Measurements from ENCODE around the gene ROBO1.

Gene ROBO1

DNA sequence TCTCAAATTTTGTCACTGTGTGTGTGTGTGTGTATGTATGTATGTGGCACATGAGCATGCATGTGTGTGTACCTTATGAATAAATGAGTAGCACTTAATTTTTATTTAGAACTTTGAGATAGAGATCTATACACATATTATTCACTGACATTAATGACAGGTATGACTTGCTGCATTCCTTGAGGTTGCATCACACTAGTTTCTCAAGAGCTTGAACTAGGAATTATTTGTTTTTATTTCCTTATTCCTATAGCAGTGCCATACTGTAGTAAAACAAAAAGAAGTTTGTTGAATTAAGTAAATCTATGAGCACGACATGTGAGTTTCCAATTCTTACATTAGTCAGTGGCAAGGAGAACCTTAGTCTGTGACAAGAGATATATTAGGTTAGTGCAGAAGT, 943.9 kb downstream of the ROBO1 start:
- H3K9me3 Mint-ChIP-seq: peaks cover 0 to 6% of the 10 kb centered on the region in 2 donors
- H3K4me3 Mint-ChIP-seq: no peak overlapping the region
- DNase-seq (no peak), ATAC-seq (replicated peaks) (no peak)
- H3K4me1 Mint-ChIP-seq (ENCODE audit: low read depth in 2 of 2): no peaks in the 10 kb centered on the region
- no peaks in the 10 kb centered on the region for H3K27me3 Mint-ChIP-seq
- no peaks in the 10 kb centered on the region for H3K36me3 Mint-ChIP-seq (ENCODE audit: insufficient read depth)
- H3K27ac Mint-ChIP-seq: no peak overlapping the region

GRCh38 chr3:78823434-78823833, 944.4 kb downstream of the ROBO1 start:
- DNase-seq (no peak), ATAC-seq (replicated peaks) (no peak)
- Mint-ChIP-seq H3K4me3 (no peak overlapping the region), H3K4me1 (ENCODE audit: low read depth in 2 of 2) (no peaks in the 10 kb centered on the region), H3K9me3 (peaks cover 0 to 6% of the 10 kb centered on the region in 2 donors), H3K27me3 (no peaks in the 10 kb centered on the region), H3K36me3 (ENCODE audit: insufficient read depth) (no peaks in the 10 kb centered on the region), H3K27ac (no peak overlapping the region)

- H3K4me1 Mint-ChIP-seq (ENCODE audit: low read depth in 2 of 2): no peaks in the 10 kb centered on the region
- H3K9me3 Mint-ChIP-seq: peaks cover 0 to 6% of the 10 kb centered on the region in 2 donors
- H3K4me3 Mint-ChIP-seq: no peak overlapping the region
- no peak for ATAC-seq (replicated peaks)
- DNase-seq: no peak
- no peak overlapping the region for H3K27ac Mint-ChIP-seq
- H3K27me3 Mint-ChIP-seq: no peaks in the 10 kb centered on the region
- no peaks in the 10 kb centered on the region for H3K36me3 Mint-ChIP-seq (ENCODE audit: insufficient read depth)
Observed at GRCh38 chr3:78822726-78823125, 945.1 kb downstream of the ROBO1 start.

- H3K4me3 Mint-ChIP-seq: no peak overlapping the region
Observed at GRCh38 chr3:78820542-78820941, 947.3 kb downstream of the ROBO1 start.

GRCh38 chr3:78818161-78818985, 949.4 kb downstream of the ROBO1 start:
- ATAC-seq (replicated peaks): no peak
- Mint-ChIP-seq H3K36me3 (ENCODE audit: insufficient read depth) (peaks cover 4% of the 10 kb centered on the region), H3K4me3 (no peak overlapping the region), H3K4me1 (ENCODE audit: low read depth in 2 of 2) (no peaks in the 10 kb centered on the region), H3K27ac (no peak overlapping the region), H3K9me3 (peaks cover 0 to 2% of the 10 kb centered on the region in 2 donors), H3K27me3 (no peaks in the 10 kb centered on the region)
- no peak for DNase-seq

More at GRCh38 chr3:78820542-78820941, 947.3 kb downstream of the ROBO1 start:
- ATAC-seq (replicated peaks) (no peak), DNase-seq (no peak)
- Mint-ChIP-seq H3K4me1 (ENCODE audit: low read depth in 2 of 2) (no peaks in the 10 kb centered on the region), H3K27ac (no peak overlapping the region), H3K27me3 (no peaks in the 10 kb centered on the region), H3K9me3 (peaks cover 0 to 4% of the 10 kb centered on the region in 2 donors), H3K36me3 (ENCODE audit: insufficient read depth) (no peaks in the 10 kb centered on the region)

DNA sequence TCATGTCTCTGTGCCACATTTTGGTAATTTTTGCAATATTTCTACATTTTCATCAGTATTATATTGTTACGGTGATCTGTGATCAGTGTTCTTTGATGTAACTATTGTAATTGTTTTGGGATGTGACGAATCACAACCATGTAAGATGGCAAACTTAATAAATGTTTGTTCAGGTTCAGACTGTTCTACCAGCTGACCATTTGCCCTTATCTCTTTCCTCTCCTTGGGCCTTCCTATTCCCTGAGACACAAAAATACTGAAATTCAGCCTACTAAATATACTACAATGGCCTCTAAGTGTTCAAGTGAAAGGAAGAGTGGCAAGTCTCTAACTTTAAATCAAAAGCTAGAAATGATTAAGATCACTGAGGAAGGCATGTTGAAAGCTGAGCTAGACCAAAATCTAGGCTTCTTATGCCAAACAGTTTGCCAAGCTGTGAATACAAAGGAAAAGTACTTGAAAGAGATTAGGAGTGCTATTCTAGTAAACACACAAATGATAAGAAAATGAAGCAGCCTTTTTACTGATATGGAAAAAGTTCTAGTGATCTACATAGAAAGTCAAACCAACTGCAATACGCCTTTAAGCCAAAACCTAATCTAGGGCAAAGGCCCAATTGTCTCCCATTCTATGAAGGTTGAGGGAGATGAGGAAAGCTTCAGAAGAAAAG, 952.8 kb downstream of the ROBO1 start:
- Mint-ChIP-seq H3K4me3 (no peak overlapping the region), H3K36me3 (ENCODE audit: insufficient read depth) (peaks cover 4% of the 10 kb centered on the region), H3K9me3 (peaks cover 8 to 12% of the 10 kb centered on the region in 2 donors), H3K4me1 (ENCODE audit: low read depth in 2 of 2) (no peaks in the 10 kb centered on the region), H3K27ac (no peak overlapping the region), H3K27me3 (no peaks in the 10 kb centered on the region)
- DNase-seq (no peak), ATAC-seq (replicated peaks) (no peak)

DNA sequence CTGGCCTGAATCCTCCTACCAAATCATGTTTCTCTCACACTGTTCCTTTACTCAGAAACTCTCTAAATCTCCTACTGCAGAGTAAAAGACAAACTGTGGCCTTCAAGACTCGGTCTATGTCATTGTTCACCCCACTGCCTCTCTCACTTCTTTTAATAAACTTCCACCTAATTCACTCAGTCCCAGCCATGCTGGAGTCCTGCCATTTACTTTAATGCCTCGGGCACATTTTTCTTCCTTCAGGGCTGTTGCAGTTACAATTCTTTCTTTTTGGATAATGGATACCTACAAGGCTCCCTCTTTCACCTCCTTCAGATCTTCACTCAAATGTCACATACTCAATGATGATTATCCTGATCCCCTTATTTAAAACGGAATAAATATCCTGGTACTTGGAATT, 955.6 kb downstream of the ROBO1 start:
- H3K9me3 Mint-ChIP-seq: peaks cover 6 to 12% of the 10 kb centered on the region in 2 donors
- DNase-seq (no peak), ATAC-seq (replicated peaks) (no peak)
- no peak overlapping the region for H3K27ac Mint-ChIP-seq
- H3K4me1 Mint-ChIP-seq (ENCODE audit: low read depth in 2 of 2): no peaks in the 10 kb centered on the region
- H3K27me3 Mint-ChIP-seq: no peaks in the 10 kb centered on the region
- no peak overlapping the region for H3K4me3 Mint-ChIP-seq
- H3K36me3 Mint-ChIP-seq (ENCODE audit: insufficient read depth): peaks cover 4% of the 10 kb centered on the region

DNA sequence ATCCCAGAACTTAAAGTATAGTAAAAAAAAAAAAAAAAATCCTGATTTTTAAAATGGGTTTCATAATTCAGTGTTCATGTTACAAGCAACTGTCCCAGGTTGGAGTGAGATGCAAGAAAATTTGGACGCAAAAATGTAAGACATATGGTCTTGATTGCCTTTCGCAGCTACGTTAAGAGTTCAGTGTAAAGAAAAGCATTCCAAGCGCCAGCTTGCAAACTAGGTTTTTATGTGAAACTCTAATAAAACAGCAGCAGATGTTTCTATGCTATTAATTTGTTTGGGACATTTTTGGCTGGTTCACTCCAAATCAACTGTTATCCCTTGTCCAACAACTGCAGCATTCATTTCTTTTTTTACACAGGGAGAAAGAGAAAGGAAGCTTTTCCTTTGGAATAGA, 957.8 kb downstream of the ROBO1 start:
- ATAC-seq (replicated peaks): no peak
- DNase-seq: no peak
- H3K27me3 Mint-ChIP-seq: no peaks in the 10 kb centered on the region
- H3K9me3 Mint-ChIP-seq: peaks cover 6 to 12% of the 10 kb centered on the region in 2 donors
- H3K27ac Mint-ChIP-seq: no peak overlapping the region
- no peaks in the 10 kb centered on the region for H3K4me1 Mint-ChIP-seq (ENCODE audit: low read depth in 2 of 2)
- peaks cover 4% of the 10 kb centered on the region for H3K36me3 Mint-ChIP-seq (ENCODE audit: insufficient read depth)
- no peak overlapping the region for H3K4me3 Mint-ChIP-seq

- peaks cover 4 to 16% of the 10 kb centered on the region in 2 donors for H3K9me3 Mint-ChIP-seq
- ATAC-seq (replicated peaks) (no peak), DNase-seq (no peak)
- H3K4me1 Mint-ChIP-seq (ENCODE audit: low read depth in 2 of 2): no peaks in the 10 kb centered on the region
- no peaks in the 10 kb centered on the region for H3K27me3 Mint-ChIP-seq
- H3K4me3 Mint-ChIP-seq: no peak overlapping the region
- H3K27ac Mint-ChIP-seq: no peak overlapping the region
- no peaks in the 10 kb centered on the region for H3K36me3 Mint-ChIP-seq (ENCODE audit: insufficient read depth)
Observed at GRCh38 chr3:78804251-78805037, 963.4 kb downstream of the ROBO1 start.

DNA sequence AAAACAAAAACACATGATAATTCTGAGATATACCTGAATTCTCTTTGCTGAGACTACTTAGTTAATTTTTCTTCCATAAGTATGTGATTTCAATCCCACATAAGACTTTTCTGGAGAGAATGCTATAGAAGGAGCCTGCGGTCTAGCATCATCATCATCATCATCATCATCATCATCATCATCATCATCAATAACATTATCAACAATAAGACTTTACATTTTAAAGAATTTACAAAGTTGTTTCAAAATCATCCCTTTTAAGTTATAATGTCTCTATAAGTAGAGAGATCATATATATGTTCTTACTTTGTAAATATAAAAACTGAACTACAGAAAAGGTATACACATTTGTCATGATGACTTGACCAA, 965.3 kb downstream of the ROBO1 start:
- H3K36me3 Mint-ChIP-seq (ENCODE audit: insufficient read depth): no peaks in the 10 kb centered on the region
- no peaks in the 10 kb centered on the region for H3K27me3 Mint-ChIP-seq
- DNase-seq: no peak
- H3K4me1 Mint-ChIP-seq (ENCODE audit: low read depth in 2 of 2): no peaks in the 10 kb centered on the region
- ATAC-seq (replicated peaks): no peak
- no peak overlapping the region for H3K4me3 Mint-ChIP-seq
- H3K27ac Mint-ChIP-seq: no peak overlapping the region
- peaks cover 4 to 19% of the 10 kb centered on the region in 2 donors for H3K9me3 Mint-ChIP-seq

GRCh38 chr3:78801926-78802561, 965.8 kb downstream of the ROBO1 start:
- H3K36me3 Mint-ChIP-seq (ENCODE audit: insufficient read depth): no peaks in the 10 kb centered on the region
- DNase-seq: no peak
- H3K27me3 Mint-ChIP-seq: no peaks in the 10 kb centered on the region
- no peak overlapping the region for H3K4me3 Mint-ChIP-seq
- no peak overlapping the region for H3K27ac Mint-ChIP-seq
- no peaks in the 10 kb centered on the region for H3K4me1 Mint-ChIP-seq (ENCODE audit: low read depth in 2 of 2)
- peaks cover 8 to 20% of the 10 kb centered on the region in 2 donors for H3K9me3 Mint-ChIP-seq
- no peak for ATAC-seq (replicated peaks)

- Mint-ChIP-seq H3K9me3 (peaks cover 14 to 28% of the 10 kb centered on the region in 2 donors), H3K27ac (no peak overlapping the region), H3K4me1 (ENCODE audit: low read depth in 2 of 2) (no peaks in the 10 kb centered on the region), H3K4me3 (no peak overlapping the region), H3K36me3 (ENCODE audit: insufficient read depth) (no peaks in the 10 kb centered on the region), H3K27me3 (no peaks in the 10 kb centered on the region)
- DNase-seq (no peak), ATAC-seq (replicated peaks) (no peak)
Observed at GRCh38 chr3:78799681-78800080, 968.1 kb downstream of the ROBO1 start.

DNA sequence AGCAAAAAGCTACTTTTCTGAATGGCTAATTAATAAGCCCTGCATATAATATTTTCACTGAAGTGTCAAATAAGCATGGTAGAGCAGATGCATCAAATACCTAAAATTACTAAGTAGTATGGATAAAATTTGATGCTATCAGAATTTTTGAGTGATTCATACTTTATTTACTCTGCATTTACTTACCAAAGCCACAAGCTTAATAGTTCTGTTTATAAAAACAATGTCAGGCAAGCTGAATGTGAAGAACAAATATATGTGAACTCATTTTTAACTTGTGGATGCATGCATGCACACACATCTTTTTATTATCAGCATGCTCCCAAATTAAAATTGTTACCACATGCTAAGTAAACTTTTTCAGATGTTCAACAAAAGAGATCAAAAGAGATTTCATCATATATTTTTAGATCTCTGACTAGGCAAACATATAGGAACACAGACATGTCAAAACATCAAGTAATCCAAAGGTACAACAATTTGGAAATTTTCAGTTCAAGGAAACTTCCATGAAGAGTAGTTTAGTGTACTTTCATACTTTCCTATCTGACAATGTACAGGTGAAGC, 969.4 kb downstream of the ROBO1 start:
- DNase-seq: no peak
- H3K27me3 Mint-ChIP-seq: no peaks in the 10 kb centered on the region
- H3K4me3 Mint-ChIP-seq: no peak overlapping the region
- no peaks in the 10 kb centered on the region for H3K36me3 Mint-ChIP-seq (ENCODE audit: insufficient read depth)
- peaks cover 12 to 23% of the 10 kb centered on the region in 2 donors for H3K9me3 Mint-ChIP-seq
- no peak overlapping the region for H3K27ac Mint-ChIP-seq
- ATAC-seq (replicated peaks): no peak
- H3K4me1 Mint-ChIP-seq (ENCODE audit: low read depth in 2 of 2): no peaks in the 10 kb centered on the region
